Posterior vena cava (tissue), 2 donors: ENCODE results near the gene CCDC137. TPM values are rescaled to one million over a fixed set of nuclear protein-coding genes. Genes with fewer than 3 reads are reported as not detected.
"Not testable (repeated sequence)": the region's sequence is repeated elsewhere in the genome, so short reads cannot be mapped to it uniquely, and the experiment has no call there.

ENCODE experiments used
- DNase-seq: peaks from one replicate; pipeline ENCODE4 v3.0.0-alpha.2; 2020; ENCODE audit warnings: low spot score
- intact Hi-C, 2 donors: fragments of 100-400 bp; cut with DNase I; formaldehyde crosslinking; loops; one replicate each; pipeline versions ENCODE4 v1.14.1 to v1.14.2; 2022 to 2023
- long read RNA-seq, 2 donors: library from polyadenylated mRNA; unstranded; transcript quantifications; one replicate each; pipeline ENCODE4 v2.0.0, GENCODE V29; 2020 to 2021
- total RNA-seq, 2 donors: library from RNA; stranded (reverse); fragmentation: NEBNext Ultra II Directional; extraction: Animal tissue kit (Norgen Biotek cat#: 25700); gene quantifications; one replicate each; pipeline ENCODE4 v1.2.1, GENCODE V29; 2021
- donor health status: DM: yes; HTN: yes; CAD: no.
- donor health status: DM: yes; HTN: yes; CAD: no.

CCDC137 gene, protein sequence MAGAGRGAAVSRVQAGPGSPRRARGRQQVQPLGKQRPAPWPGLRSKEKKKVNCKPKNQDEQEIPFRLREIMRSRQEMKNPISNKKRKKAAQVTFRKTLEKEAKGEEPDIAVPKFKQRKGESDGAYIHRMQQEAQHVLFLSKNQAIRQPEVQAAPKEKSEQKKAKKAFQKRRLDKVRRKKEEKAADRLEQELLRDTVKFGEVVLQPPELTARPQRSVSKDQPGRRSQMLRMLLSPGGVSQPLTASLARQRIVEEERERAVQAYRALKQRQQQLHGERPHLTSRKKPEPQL
- 1 to 10 TPM; 8.5 to 9.9 TPM for total RNA-seq
- long read RNA-seq, donor 1, transcript CCDC137-201 (6 exons, 2,468 nt): major isoform, 7 of 14 reads
- long read RNA-seq, donor 1, partial matches to known transcripts: 0 of 14 reads
- long read RNA-seq, donor 1, other reads (novel, unspliced or antisense): 7 of 14 reads
- long read RNA-seq, donor 2, transcript CCDC137-201 (6 exons, 2,468 nt): major isoform, 67 of 76 reads
- long read RNA-seq, donor 2, partial matches to known transcripts: 4 of 76 reads
- long read RNA-seq, donor 2, other reads (novel, unspliced or antisense): 4 of 76 reads

DNA sequence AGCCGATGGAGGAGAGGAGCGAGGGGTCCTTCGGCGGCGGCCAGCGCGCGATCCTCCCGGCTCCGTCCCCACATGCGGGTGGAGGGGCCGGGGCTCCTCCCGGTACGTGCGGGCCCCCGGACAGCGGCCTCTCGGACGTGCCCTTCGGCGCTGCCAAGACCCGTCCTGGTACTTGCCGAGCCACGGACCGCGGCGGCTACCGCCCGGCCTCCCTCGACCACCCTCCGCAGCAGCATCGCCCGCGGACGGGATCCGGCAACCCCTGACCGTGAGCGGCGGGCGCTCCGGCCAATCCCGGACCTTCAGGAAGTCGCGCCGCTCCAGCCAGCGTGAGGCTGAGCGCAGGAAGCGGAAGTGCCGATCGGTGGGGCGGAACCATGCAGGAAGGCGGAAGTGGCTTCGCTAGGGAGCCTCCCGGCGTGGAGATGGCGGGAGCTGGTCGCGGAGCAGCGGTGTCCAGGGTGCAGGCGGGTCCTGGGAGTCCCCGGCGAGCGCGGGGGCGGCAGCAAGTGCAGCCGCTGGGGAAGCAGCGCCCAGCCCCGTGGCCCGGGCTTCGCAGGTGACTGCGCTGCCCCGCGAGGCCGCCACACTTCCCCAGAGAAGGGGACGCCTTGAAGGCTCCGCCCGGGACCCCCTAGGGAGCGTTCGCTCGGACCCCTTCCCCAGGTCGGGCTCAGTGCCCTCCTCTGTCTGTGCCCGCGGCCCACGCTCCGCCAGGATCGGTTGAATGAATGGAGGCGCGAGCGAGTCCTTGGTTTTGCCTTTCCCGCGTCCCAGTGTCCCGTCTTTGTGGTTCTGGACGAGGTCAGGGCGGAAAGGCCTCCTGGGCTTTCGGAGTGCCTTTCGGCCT, at the start of gene CCDC137, which contains the start of gene OXLD1:
Gene CCDC137 (plus strand): TSS at position 396 of the 850 bp plus-strand sequence. CDS start 30 bp downstream, at position 426.
Gene OXLD1 (minus strand): TSS at position 264 of the 850 bp plus-strand sequence. CDS start 28 bp downstream, at position 236.
- DNase-seq: peak; percentile 99
- intact Hi-C loops: no loop called here

DNA sequence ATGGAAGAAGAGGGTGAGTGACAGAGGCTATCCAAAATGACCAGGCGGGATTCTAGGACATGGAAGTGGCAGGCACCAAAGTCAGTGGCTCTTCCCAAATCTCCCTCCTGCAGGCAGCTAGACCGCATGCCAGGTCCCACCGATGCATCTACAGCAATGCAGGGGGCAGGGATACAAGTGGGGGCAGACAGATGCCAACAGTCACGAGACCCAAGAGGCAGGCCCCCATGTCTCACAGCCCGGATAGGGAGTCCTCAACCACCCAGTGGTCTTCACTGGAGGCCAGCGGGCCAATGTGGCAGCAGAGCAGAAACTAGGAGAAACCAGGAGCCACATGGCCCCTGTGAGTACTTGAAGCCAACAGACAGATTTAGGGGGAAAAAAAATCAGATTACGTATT, 49.7 kb upstream of the CCDC137 start:
- DNase-seq: no peak
- intact Hi-C loops: no loop called here

DNA sequence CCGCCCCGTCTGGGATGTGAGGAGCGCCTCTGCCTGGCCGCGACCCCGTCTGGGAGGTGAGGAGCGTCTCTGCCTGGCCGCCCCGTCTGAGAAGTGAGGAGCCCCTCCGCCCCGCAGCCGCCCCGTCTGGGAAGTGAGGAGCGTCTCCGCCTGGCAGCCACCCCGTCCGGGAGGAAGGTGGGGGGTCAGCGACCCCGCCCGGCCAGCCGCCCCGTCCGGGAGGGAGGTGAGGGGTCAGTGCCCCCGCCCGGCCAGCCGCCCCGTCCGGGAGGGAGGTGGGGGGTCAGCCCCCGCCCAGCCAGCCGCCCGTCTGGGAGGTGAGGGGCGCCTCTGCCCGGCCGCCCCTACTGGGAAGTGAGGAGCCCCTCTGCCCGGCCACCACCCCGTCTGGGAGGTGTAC, 48.2 kb upstream of the CCDC137 start:
- intact Hi-C loops, DNase-seq: not testable (repeated sequence)

DNA sequence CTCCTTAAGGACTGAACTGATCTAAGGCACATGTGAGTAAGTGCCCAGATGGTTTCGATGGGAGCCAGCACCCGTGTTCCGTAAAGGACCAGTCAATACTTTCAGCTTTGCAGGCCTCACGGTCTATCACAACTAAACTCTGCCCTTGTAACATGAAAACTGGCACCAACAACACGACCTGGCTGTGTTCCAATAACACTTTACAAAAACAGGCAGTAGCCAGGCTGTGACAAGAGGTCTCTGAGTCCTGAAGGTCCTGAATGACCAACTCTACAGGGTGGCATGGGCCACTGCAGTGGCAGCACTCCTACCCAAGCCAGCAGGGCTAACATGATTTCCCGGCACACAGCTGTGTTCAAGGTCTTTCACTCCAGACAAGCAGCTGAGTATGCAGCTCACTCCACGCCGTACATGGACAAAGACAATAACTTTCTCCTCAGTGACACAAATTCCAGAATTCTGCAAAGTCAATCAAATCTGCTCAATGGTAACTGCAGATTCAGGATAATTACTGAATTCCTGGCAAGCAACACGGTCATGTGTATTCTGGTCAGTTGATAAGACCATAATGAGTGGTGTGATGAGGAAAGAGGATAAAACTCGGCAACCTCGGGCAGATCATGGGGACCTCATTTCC, 44.9 kb upstream of the CCDC137 start:
- intact Hi-C loops: no loop called here
- no peak for DNase-seq

DNA sequence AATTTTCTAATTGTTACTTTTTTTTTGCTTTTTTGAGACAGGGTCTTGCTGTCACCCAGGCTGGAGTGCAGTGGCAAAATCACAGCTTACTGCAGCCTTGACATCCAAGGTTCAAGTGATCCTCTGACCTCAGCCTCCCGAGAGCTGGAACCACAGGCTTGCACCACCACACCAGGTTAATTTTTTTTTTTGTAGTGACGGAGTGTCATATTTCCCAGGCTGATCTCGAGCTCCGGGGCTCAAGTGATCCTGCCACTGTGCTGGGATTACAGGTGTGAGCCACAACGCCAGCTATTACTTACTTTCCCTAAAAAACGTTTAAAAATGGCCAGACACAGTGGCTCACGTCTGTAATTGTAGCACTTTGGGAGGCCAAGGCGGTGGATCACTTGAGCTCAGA, 36.3 kb upstream of the CCDC137 start:
- DNase-seq: no peak
- intact Hi-C loops: no loop called here

DNA sequence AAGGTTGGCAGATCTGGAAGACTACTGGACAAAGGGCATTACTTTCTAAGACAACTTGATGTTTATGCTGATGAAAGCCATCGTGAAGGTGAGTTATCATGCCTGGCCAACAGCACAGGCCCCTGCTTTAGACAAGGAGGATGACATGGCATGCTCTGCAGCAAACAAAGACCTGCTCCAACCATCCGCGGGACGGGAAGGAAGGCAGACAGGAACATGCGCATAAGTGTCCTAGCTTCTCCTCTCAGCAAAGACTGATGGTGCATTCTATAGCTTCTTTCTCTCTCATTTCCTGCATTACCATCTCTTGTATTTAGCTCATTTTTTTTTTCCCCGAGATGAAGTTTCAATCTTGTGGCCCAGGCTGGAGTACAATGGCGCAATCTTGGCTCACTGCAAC, 35.1 kb upstream of the CCDC137 start:
- no peak for DNase-seq
- intact Hi-C loops: no loop called here

DNA sequence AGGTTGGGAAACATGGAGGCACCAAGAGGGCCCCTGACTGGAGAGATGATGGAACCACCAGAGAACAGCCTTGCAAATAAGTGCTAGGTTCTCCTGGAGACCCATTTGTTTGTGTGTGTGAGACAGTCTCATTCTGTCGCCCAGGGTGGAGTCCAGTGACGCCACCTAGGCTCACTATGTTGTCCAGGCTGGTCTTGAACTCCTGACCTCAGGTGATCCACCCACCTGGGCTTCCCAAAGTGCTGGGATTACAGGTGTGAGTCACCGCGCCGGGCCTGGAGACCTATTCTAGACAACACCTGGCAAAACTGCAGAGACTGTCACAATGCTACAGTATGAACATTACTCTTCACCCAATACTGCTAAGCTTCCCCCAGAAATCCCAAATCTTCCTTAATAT, 31.1 kb upstream of the CCDC137 start:
- DNase-seq: no peak
- intact Hi-C loops: loop anchor here in 1 of 2 donors (5.0 kb wide), 1 partner anchor 1663 kb away; no protein-coding TSS in a partner anchor

DNA sequence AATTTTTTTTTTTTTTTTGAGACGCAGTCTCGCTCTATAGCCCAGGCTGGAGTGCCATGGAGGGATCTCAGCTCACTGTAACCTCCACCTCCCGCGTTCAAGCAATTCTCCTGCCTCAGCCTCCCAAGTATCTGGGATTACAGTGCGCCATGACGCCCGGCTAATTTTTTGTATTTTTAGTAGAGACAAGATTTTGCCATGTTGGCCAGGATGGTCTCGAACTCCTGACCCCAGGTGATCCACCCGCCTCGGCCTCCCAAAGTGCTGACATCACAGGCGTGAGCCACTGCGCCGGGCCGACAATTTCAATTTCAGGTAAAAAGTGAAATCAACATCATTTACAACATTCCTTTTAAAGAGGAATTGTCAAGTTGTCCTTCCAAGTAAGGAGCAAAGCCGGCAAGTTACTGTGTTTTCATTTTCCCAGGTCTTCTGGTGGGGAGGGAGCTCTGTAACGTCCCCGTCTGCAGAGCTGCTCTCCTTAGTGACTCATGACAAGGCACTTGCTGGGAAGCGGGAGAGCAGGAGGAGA, 30.5 kb upstream of the CCDC137 start:
- DNase-seq: no peak
- intact Hi-C loops: loop anchor here in 1 of 2 donors (1.0 to 5.0 kb wide), 2 partner anchors 25 to 1664 kb away; no protein-coding TSS in a partner anchor

DNA sequence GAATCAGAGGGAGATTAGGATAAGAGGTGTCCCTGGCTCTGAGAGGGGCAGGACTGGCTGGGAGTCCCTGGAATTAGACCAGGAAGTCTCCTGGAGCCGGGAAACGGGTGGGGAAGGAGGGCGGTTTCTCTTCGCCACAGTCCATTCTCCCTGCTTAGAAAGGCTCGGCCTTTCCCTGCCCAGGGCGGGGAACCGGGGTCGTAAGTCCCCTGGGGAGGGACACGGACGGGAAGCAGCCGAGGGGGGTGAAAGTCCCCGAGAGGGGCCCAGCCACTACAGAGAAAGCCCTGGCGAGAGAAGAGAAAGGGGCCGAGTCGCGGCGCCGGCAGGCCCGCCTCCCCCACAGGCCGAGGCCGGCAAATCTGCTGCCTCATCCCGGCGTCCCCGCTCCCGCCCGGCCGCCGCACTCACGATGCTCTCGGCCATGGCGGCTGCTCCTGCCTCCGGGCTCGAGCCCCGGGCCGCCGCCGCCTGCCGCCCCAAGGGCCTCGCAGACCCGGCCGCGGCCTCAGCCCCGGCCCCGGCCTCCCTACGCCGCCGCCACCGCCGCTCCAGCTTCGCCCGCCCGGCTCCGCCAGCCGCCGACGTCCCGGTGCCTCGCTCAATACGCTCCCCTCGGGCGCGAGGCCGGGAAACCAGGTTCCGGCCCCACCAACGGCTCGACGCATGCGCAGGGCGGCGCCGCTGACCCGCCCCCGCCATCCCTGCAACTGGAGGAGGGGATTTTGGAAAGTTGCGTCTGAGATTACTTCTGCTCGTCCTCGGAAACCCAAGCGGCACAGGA, 29.8 kb upstream of the CCDC137 start, which contains the start of the genes NPLOC4 and TSPAN10:
Gene NPLOC4 (minus strand): TSS at position 608 of the 784 bp plus-strand sequence. CDS start 182 bp downstream, at position 426.
Gene TSPAN10 (plus strand): TSS at position 692 of the 784 bp plus-strand sequence. CDS start 5,217 bp downstream, outside the sequence.
- peak; percentile 96 for DNase-seq
- intact Hi-C loops: loop anchor here in 1 of 2 donors (1.0 to 5.0 kb wide), 2 partner anchors 25 to 1664 kb away; no protein-coding TSS in a partner anchor

DNA sequence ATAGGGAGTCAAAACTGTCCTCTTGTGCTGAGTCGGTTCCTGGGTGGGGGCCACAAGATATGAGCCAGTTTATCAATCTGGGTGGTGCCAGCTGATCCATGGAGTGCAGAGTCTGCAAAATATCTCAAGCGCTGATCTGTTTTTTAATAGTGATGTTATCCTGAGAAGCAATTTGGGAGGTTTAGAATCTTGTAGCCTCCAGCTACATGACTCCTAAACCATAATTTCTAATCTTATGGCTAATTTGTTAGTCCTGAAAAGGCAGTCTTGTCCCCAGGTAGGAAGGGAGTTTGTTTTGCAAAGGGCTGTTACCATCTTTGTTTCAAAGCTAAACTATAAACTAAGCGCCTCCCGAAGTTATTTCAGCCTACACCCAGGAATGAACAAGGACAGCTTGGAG, 27.9 kb upstream of the CCDC137 start:
- no peak for DNase-seq
- intact Hi-C loops: loop anchor here in 1 of 2 donors (5.0 kb wide), 1 partner anchor 1666 kb away; no protein-coding TSS in a partner anchor

DNA sequence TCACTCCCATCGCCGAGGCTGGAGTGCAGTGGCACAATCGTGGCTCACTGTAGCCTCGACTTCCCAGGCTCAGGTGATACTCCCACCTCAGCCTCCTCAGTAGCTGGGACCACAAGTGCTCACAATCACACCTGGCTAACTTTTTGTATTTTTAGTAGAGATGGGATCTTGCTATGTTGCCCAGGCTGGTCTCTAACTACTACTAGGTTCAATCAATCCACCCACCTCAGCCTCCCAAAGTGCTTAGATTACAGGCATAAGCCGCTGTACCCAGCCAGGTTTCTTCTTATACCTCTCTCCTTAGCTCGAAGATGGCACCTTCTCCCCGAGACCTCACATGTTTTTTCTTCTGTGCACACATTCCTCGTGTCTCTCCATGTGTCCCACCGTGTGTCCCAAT, 26.5 kb upstream of the CCDC137 start:
- DNase-seq: no peak

DNA sequence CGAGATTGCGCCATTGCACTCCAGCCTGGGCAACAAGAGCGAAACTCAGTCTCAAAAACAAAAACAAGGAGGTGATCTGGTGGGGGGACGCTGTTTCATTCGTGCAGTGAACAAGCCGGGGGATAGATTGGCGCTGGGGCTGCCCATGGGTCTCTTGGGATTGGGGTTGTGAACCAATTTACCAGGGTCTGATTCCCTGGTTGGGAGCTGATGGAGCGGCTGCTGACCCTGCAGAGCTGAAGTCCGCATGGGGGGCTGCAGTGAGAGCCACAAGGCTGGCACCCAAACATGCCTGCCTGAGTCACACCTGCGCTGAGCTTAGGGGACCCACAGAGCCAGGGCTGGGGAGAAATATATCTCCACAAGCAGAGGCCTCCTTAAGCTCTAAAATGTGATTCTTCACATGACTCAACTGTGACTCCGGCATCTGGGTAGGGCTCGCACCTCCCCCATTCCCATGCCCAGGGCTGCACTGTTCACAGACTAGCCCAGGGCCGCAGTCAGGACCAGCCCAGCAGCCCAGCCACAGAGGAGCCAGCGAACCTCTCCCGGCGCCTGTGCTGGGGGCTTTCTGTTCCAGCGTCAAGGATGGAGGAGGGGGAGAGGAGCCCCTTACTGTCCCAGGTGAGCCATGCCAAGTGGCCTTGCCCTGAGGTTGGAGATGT, 24.6 kb upstream of the CCDC137 start:
- DNase-seq: no peak
- intact Hi-C loops: no loop called here

More for the DNA sequence above, 26.5 kb upstream of the CCDC137 start:
- intact Hi-C loops: no loop called here

DNA sequence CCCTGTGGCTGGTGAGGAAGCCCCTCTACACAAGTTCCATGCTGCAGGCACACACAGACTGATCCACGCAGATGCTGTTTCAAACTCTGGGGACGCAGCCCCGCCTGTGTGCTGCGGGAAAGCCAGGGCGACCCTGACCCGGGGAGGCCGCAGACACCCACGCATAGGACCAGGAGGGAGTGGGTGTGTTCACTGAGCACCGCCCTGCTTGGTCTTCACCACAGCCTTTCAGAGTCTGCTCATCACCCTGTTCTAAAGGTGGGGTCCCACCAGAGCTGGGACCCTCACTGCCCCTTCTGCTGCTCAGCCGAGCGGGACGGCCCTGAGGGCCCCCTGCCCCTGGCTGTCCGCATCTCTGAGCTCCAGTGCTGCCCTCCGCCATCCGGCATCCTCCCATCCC, 22.0 kb upstream of the CCDC137 start:
- no peak for DNase-seq

DNA sequence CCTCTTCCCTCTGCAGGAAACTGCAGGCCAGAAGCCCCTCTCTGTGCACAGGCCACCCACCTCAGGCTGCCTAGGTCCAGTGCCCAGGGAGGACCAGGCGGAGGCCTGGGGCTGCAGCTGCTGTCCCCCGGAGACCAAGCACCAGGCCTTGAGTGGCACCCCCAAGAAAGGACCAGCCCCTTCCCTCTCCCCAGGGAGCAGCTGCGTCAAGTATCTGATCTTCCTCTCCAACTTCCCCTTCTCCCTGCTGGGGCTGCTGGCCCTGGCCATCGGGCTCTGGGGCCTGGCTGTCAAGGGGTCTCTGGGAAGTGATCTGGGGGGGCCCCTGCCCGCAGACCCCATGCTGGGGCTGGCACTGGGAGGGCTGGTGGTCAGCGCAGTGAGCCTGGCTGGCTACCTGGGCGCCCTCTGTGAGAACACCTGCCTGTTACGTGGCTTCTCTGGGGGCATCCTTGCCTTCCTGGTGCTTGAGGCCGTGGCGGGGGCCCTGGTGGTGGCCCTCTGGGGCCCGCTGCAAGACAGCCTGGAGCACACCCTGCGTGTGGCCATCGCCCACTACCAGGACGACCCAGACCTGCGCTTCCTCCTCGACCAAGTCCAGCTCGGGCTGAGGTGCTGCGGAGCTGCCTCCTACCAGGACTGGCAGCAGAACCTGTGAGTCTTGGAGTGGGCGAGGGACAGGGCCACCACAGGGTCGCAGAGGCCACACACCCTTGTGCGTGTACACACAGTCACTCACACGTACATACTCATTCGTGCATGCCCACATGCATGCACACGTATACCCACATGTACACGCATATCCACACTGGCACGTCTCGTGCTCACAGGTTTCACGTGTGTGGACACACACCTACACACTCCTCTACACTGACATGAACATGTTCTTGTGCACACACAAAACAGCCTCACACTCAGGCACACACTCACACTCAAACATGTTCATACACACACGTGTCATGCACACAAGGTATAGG, 21.3 kb upstream of the CCDC137 start:
- DNase-seq: no peak
- intact Hi-C loops: no loop called here

More for the DNA sequence above, 22.0 kb upstream of the CCDC137 start:
- intact Hi-C loops: no loop called here

DNA sequence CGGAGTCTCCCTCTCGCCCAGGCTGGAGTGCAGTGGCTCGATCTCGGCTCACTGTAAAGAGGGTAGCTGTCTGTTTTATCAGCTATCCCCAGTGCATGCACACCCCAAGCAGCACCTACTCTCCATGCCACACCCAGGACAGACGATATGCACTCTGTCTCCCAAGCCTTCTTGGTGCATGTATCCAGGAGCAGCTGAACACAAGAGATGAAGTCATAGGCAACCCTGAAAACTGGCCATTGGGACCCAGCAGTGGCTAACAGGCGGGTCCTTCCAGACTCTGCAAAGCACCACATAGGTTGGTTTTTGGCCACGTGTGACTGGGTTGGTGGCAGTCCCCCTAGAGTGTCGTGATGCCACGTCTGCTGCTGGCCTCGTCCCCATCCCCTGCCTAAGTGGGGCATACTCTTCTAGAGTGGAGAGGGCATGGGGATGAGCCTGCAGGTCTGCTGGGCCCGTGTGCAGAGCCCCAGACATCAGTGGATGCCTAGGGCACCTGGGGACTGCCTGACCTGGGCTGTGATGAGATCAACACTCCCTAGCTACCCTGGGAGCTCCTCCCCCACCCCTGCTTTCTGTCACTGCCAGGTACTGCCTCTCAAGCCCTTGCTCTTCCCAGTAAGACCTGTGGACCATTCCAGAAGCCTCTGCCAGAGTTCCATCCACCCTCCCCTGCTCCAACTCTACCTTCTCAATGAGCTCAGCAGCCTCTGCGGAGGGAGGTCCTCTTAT, 19.5 kb upstream of the CCDC137 start:
- DNase-seq: no peak
- intact Hi-C loops: no loop called here
